Measurements from ENCODE around the gene NINL. TPM values are rescaled to one million over a fixed set of nuclear protein-coding genes. Genes with fewer than 3 reads are reported as not detected.

Gene NINL
- total and polyA plus RNA-seq, 2 of the 4 experiments (the other 2 are of a cell fraction) = 3.0 to 10.4 TPM

DNA sequence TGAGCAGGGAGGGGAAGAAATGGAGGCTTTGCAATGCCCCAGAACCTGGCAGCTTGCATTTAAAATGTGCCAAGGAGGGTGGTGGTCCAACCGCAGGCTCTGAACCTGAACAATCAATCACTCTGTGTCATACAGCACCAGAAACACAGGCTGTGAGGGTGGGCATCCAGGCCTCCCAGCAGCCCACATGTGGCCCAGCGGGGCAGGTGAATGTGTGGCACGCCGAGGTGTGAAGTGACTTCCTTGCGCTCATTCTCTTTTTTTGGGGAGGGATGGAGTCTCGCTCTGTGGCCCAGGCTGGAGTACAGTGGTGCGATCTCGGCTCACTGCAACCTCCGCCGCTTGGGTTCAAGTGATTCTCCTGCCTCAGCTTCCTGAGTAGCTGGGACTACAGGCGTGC is 97.4 kb downstream of the NINL start:
- dilution Hi-C loops (cut with HindIII; ENCODE audit: low sequenced_read_pairs, unreplicated experiment) = no loop called here

More for the DNA sequence above, 97.4 kb downstream of the NINL start:
- no peak overlapping the region for H4K8ac ChIP-seq (ENCODE audit: low read depth in 2 of 2, low read length in 2 of 2)
- no peak overlapping the region for H4K5ac ChIP-seq (ENCODE audit: low read depth, low read length)
- H3K36me3 ChIP-seq (ENCODE audit: control insufficient read depth, insufficient read depth, low read length) = peaks cover 30% of the 10 kb centered on the region
- H2AK5ac ChIP-seq (ENCODE audit: low read depth, low read length) = no peak overlapping the region
- no peak for TF ChIP-seq MXI1 (IDR thresholded peaks at IDR 0.05; ENCODE audit: borderline replicate concordance, low read depth, low read length)
- no peak overlapping the region for H3K14ac ChIP-seq (replicated peaks; ENCODE audit: low read depth, low read length)
- no peaks in the 10 kb centered on the region for H3K9me1 ChIP-seq (ENCODE audit: insufficient read depth, low read length)
- ChIA-PET CTCF (no interaction called here), POLR2A (ENCODE audit: unreplicated experiment) (no interaction called here)
- H3K56ac ChIP-seq (ENCODE audit: extremely low read depth, insufficient read depth, low read length) = no peak overlapping the region
- H3K27ac ChIP-seq (ENCODE audit: insufficient read depth, low read length) = no peak overlapping the region
- in situ Hi-C loops (cut with MboI; ENCODE audit: low sequenced_read_pairs) (no loop called here), intact Hi-C loops (cut with micrococcal nuclease) (loop anchor here (5.0 to 10.0 kb wide), 2 partner anchors 107 to 134 kb away; partner anchors contain the start of gene NANP)
- no peak overlapping the region for H2BK20ac ChIP-seq (ENCODE audit: low read depth, low read length)
- no peak overlapping the region for H2BK120ac ChIP-seq (ENCODE audit: low read depth, low read length)
- no peak overlapping the region for H3K4me2 ChIP-seq (ENCODE audit: low read depth, low read length)
- ATAC-seq (ENCODE audit: low read depth) (no peak), DNase-seq (no peak)
- H3K9me3 ChIP-seq (ENCODE audit: control insufficient read depth, insufficient read depth, low read length) = no peaks in the 10 kb centered on the region
- H3K18ac ChIP-seq (ENCODE audit: low read depth, low read length) = no peak overlapping the region
- no peak overlapping the region for H3K9ac ChIP-seq (ENCODE audit: low read depth, low read length)
- BruUV-seq (replicated peaks) = no TSS peak
- no peaks in the 10 kb centered on the region for H3K79me1 ChIP-seq (ENCODE audit: low read depth in 1 of 2, low read length in 2 of 2)
- no peak overlapping the region for H2AFZ ChIP-seq (replicated peaks; ENCODE audit: low read length, poor library complexity)
- no peak overlapping the region for H3K4ac ChIP-seq (ENCODE audit: low read depth, low read length)
- no CpG with 5 or more reads among the region's 11 CpGs for WGBS, 2 experiments (ENCODE audit: extremely low coverage in 2 of 2, insufficient read length in 1 of 2)
- no peak overlapping the region for H3K4me3 ChIP-seq (ENCODE audit: insufficient read depth, low read depth, low read length)
- H2BK5ac ChIP-seq (ENCODE audit: low read depth, low read length, poor library complexity, severe bottlenecking) = no peak overlapping the region
- no peak overlapping the region for H3K23ac ChIP-seq (ENCODE audit: low read depth, low read length)
- H4K91ac ChIP-seq (ENCODE audit: insufficient read depth, low read depth, low read length) = no peak overlapping the region
- no peak overlapping the region for H2AK9ac ChIP-seq (replicated peaks; ENCODE audit: low read depth, low read length, poor library complexity)
- H2BK15ac ChIP-seq (ENCODE audit: low read depth, low read length) = no peak overlapping the region
- no peaks in the 10 kb centered on the region for H3K27me3 ChIP-seq (ENCODE audit: control insufficient read depth, insufficient read depth, low read length)
- no peaks in the 10 kb centered on the region for H4K20me1 ChIP-seq (ENCODE audit: insufficient read depth, low read length)
- peaks cover 3% of the 10 kb centered on the region for H3K4me1 ChIP-seq (ENCODE audit: control insufficient read depth, insufficient read depth, low read length)
